H1 (cell line): ENCODE data around the gene NDEL1. TPM values are rescaled to one million over a fixed set of nuclear protein-coding genes. Genes with fewer than 3 reads are reported as not detected.

ENCODE experiments used
- ATF3 ChIP-seq: IDR thresholded peaks from 2 replicates; pipeline ENCODE4 v1.6.1; 2011; ENCODE audit warnings: low read depth, mild to moderate bottlenecking, low read length; ENCODE audit not compliant: insufficient read depth
- polyA plus RNA-seq, 7 experiments: library from polyadenylated mRNA; depleted of rRNA in 3 of 7; stranded (reverse) in 5 of 7; unstranded in 2 of 7; fragments of >200 nt in 5 of 7; fragments of 200-250 nt in 2 of 7; gene quantifications; 1 replicate in 5 of 7; 2 replicates in 1 of 7; 4 replicates in 1 of 7; pipeline versions ENCODE4 v1.2.1 to v1.2.3, GENCODE V29; 2011 to 2013; ENCODE audit warnings: missing spikeins in 2 of 7, mixed read lengths in 2 of 7
- total RNA-seq: library from RNA; stranded (reverse); fragmentation: NEBNext Ultra II Directional; extraction: Animal tissue kit (Norgen Biotek cat#: 25700); gene quantifications from 2 replicates; pipeline ENCODE4 v1.2.1, GENCODE V29; 2021

The NDEL1 gene
- total and polyA plus RNA-seq, 2 of the 8 experiments (the other 6 are each of a cell fraction or from before 2014, with no cell fraction given) = 31.1 to 32.9 TPM

- TF ChIP-seq ATF3 = no peak
Observed at GRCh38 chr17:8480011-8480976, 44.6 kb downstream of the NDEL1 start (continued).
